ENCODE results near the gene GPR156. TPM values are rescaled to one million over a fixed set of nuclear protein-coding genes. Genes with fewer than 3 reads are reported as not detected.

The GPR156 gene
- total and polyA plus RNA-seq, 7 donors: 0.07 to 1.7 (median 1.1) TPM; not detected in 2

- no peaks in the 10 kb centered on the region for H3K9me3 ChIP-seq
- no peaks in the 10 kb centered on the region for H3K36me3 ChIP-seq
- intact Hi-C loops (cut with DNase I): no loop called here
- TF ChIP-seq POLR2AphosphoS5 (IDR thresholded peaks at IDR 0.05): no peak
- WGBS, 2 donors: 83 to 85% methylated on average over 5 of the region's 5 CpGs
- no peaks in the 10 kb centered on the region for H3K27me3 ChIP-seq
- H3K27ac ChIP-seq: no peak overlapping the region
- DNase-seq: no peak
- H3K4me1 ChIP-seq: no peaks in the 10 kb centered on the region
- no peak overlapping the region for H3K4me3 ChIP-seq
Observed at GRCh38 chr3:120265989-120266388, 19.0 kb downstream of the GPR156 start.

DNA sequence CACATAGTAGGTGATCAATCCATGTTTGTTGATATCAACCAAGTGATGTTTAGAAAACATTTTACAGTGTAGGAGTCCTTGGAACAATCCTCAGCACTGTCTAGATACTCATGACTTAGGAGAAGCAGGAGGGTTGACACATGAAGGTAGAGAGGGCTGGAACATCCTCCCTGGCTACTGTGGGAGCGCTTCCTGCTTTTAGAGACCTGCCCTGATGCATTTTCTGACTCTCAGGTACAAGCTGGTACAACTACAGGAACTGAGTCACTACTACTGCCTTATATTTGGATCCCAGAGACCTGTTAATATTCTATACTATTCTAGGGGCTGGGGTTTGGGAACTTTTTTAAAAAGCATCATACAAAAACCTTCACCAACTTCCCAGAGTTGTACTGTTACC, 20.1 kb downstream of the GPR156 start:
- TF ChIP-seq POLR2AphosphoS5 (IDR thresholded peaks at IDR 0.05): no peak
- TF ChIP-seq EP300 (IDR thresholded peaks at IDR 0.05): no peak
- TF ChIP-seq CTCF (IDR thresholded peaks at IDR 0.05): no peak
- no peak for TF ChIP-seq POLR2A (IDR thresholded peaks at IDR 0.05)
- intact Hi-C loops (cut with DNase I): no loop called here

GRCh38 chr3:120263792-120264191, 21.2 kb downstream of the GPR156 start:
- 69 to 73% methylated on average over 5 of the region's 5 CpGs for WGBS, 2 donors
- Histone ChIP-seq H3K9me3 (no peaks in the 10 kb centered on the region), H3K27me3 (no peaks in the 10 kb centered on the region), H3K36me3 (no peaks in the 10 kb centered on the region), H3K4me1 (no peaks in the 10 kb centered on the region), H3K27ac (no peak overlapping the region), H3K4me3 (no peak overlapping the region)
- intact Hi-C loops (cut with DNase I): no loop called here
- no peak for DNase-seq
- TF ChIP-seq POLR2AphosphoS5 (IDR thresholded peaks at IDR 0.05): no peak
- no peak for TF ChIP-seq CTCF (IDR thresholded peaks at IDR 0.05)
- no peak for TF ChIP-seq EP300 (IDR thresholded peaks at IDR 0.05)
- TF ChIP-seq POLR2A (IDR thresholded peaks at IDR 0.05): no peak

More for the DNA sequence above, 20.1 kb downstream of the GPR156 start:
- Histone ChIP-seq H3K36me3 (no peaks in the 10 kb centered on the region), H3K27ac (no peak overlapping the region), H3K27me3 (no peaks in the 10 kb centered on the region), H3K4me1 (no peaks in the 10 kb centered on the region), H3K9me3 (no peaks in the 10 kb centered on the region), H3K4me3 (no peak overlapping the region)
- DNase-seq: no peak
- 84 to 98% methylated on average over 1 of the region's 1 CpG for WGBS, 2 donors

DNA sequence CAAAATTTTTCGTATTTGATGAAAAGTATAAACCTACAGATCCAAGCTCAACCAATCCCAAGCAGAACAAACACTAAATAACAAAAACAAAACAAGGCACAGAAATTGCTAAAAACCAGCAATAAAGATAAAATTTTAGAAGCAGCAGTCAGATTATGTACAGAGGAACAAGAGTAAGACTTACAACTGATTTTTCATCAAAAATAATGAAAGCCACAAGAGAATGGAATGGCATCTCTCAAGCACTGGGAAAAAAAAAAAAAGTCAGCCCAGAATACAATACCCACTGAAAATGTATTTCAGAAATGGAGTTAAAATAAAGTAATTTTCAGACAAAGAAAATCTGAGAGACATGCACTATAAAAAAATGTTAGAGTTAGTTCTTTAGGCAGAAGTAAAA, 27.0 kb downstream of the GPR156 start:
- DNase-seq: no peak
- Histone ChIP-seq H3K9me3 (peaks cover 0 to 2% (median 0%) of the 10 kb centered on the region in 4 donors), H3K4me3 (no peak overlapping the region), H3K27ac (no peak overlapping the region), H3K36me3 (no peaks in the 10 kb centered on the region), H3K4me1 (no peaks in the 10 kb centered on the region), H3K27me3 (no peaks in the 10 kb centered on the region)
- 78 to 80% methylated on average over 1 of the region's 1 CpG for WGBS, 2 donors
- intact Hi-C loops (cut with DNase I): no loop called here
- TF ChIP-seq POLR2A (IDR thresholded peaks at IDR 0.05) (no peak), CTCF (IDR thresholded peaks at IDR 0.05) (no peak), POLR2AphosphoS5 (IDR thresholded peaks at IDR 0.05) (no peak), EP300 (IDR thresholded peaks at IDR 0.05) (no peak)

GRCh38 chr3:120245386-120245785, 39.6 kb downstream of the GPR156 start:
- no peak overlapping the region for H3K4me3 ChIP-seq
- peaks cover 0 to 5% (median 2%) of the 10 kb centered on the region in 4 donors for H3K4me1 ChIP-seq
- H3K9me3 ChIP-seq: no peaks in the 10 kb centered on the region
- no peak for DNase-seq
- no peak overlapping the region for H3K27ac ChIP-seq
- intact Hi-C loops (cut with DNase I): loop anchor here (2.0 kb wide), 1 partner anchor 315 kb away; no protein-coding TSS in a partner anchor
- no peaks in the 10 kb centered on the region for H3K27me3 ChIP-seq
- TF ChIP-seq CTCF (IDR thresholded peaks at IDR 0.05): no peak
- no peak for TF ChIP-seq EP300 (IDR thresholded peaks at IDR 0.05)
- no peak for TF ChIP-seq POLR2AphosphoS5 (IDR thresholded peaks at IDR 0.05)
- no peak for TF ChIP-seq POLR2A (IDR thresholded peaks at IDR 0.05)
- no peaks in the 10 kb centered on the region for H3K36me3 ChIP-seq
